ENCODE data around the gene SCO2. TPM values are rescaled to one million over a fixed set of nuclear protein-coding genes. Genes with fewer than 3 reads are reported as not detected.

The SCO2 gene
- polyA plus RNA-seq, 1 donor from 2014 or later = 9.6 TPM

DNA sequence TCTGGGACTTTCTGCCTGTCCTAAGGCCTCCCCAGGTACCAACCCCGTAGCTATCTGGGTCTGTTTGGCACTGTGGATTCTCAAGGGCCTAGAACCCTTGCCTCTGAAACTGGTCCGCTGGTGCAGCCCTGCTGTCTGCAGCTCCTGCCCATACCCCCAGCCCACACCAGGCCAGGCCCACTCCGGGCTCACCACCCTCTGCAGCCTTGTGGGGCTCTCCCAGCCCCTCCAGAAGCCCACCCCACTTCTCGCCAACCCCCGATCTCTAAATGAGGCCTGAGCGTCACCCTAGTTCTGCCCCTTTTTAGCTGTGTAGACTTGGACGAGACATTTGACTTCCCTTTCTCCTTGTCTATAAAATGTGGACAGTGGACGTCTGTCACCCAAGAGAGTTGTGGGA lies 25.0 kb upstream of the SCO2 start:
- Histone ChIP-seq H3K9me2 (ENCODE audit: insufficient read depth, low read length) (no peaks in the 10 kb centered on the region), H3K4me3 (ENCODE audit: low read length) (no peak overlapping the region), H3K9me3 (ENCODE audit: low read length) (no peaks in the 10 kb centered on the region)

DNA sequence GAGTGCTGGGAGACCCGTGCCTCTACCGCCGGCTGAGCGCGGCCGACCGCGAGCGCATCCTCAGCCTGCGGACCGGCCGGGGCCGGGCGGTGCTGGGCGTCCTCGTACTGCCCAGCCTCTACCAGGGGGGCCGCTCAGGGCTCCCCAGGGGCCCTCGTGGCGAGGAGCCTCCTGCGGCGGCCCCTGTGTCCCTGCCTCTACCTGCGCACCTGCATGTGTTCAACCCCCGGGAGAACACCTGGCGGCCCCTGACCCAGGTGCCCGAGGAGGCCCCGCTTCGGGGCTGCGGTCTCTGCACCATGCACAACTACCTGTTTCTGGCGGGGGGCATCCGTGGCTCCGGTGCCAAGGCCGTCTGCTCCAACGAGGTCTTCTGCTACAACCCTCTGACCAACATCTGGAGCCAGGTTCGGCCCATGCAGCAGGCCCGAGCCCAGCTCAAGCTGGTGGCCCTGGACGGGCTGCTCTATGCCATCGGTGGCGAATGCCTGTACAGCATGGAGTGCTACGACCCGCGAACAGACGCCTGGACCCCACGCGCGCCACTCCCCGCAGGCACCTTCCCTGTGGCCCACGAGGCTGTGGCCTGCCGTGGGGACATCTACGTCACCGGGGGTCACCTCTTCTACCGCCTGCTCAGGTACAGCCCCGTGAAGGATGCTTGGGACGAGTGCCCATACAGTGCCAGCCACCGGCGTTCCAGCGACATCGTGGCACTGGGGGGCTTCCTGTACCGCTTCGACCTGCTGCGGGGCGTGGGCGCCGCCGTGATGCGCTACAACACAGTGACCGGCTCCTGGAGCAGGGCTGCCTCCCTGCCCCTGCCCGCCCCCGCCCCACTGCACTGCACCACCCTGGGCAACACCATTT lies 23.8 kb upstream of the SCO2 start:
- Histone ChIP-seq H2AFZ (ENCODE audit: low read depth, low read length) (no peak overlapping the region), H3K9me2 (ENCODE audit: insufficient read depth, low read length) (no peaks in the 10 kb centered on the region)

More for the DNA sequence above, 25.0 kb upstream of the SCO2 start:
- H2AFZ ChIP-seq (ENCODE audit: low read depth, low read length) = no peak overlapping the region
- H3F3A ChIP-seq (ENCODE audit: insufficient read depth, low read length, poor library complexity, severe bottlenecking) = no peaks in the 10 kb centered on the region
- no peaks in the 10 kb centered on the region for H3K36me3 ChIP-seq (ENCODE audit: insufficient read depth, low read length)
- H4K20me1 ChIP-seq (ENCODE audit: insufficient read depth) = no peaks in the 10 kb centered on the region
- no peaks in the 10 kb centered on the region for H3K79me2 ChIP-seq (replicated peaks; ENCODE audit: insufficient read depth, low read length)
- H3K9ac ChIP-seq (ENCODE audit: low read length) = no peak overlapping the region
- H3K27ac ChIP-seq (ENCODE audit: low read length) = no peak overlapping the region
- H3K27me3 ChIP-seq (ENCODE audit: insufficient read depth, low read depth, low read length) = no peaks in the 10 kb centered on the region
- H3K4me2 ChIP-seq (ENCODE audit: low read length) = no peak overlapping the region
- TF ChIP-seq SMC3 (conservative IDR thresholded peaks at IDR 0.05; ENCODE audit: poor library complexity) = no peak
- TF ChIP-seq TAF1 (IDR thresholded peaks at IDR 0.05; ENCODE audit: low read depth) = no peak

More for the DNA sequence above, 23.8 kb upstream of the SCO2 start:
- H3K9me3 ChIP-seq (ENCODE audit: low read length) = no peaks in the 10 kb centered on the region
- peaks cover 7% of the 10 kb centered on the region for H3K27me3 ChIP-seq (ENCODE audit: insufficient read depth, low read depth, low read length)
- no peak overlapping the region for H3K27ac ChIP-seq (ENCODE audit: low read length)
- no peak overlapping the region for H3K4me3 ChIP-seq (ENCODE audit: low read length)
- TF ChIP-seq EZH2 (IDR thresholded peaks at IDR 0.05; ENCODE audit: borderline replicate concordance, insufficient read depth, low read length, poor library complexity, severe bottlenecking) (no peak), POLR2AphosphoS5 (IDR thresholded peaks at IDR 0.05) (no peak), RAD21 (conservative IDR thresholded peaks at IDR 0.05) (no peak), TAF1 (IDR thresholded peaks at IDR 0.05; ENCODE audit: low read depth) (no peak), SMC3 (conservative IDR thresholded peaks at IDR 0.05; ENCODE audit: poor library complexity) (no peak), MXI1 (conservative IDR thresholded peaks at IDR 0.05; ENCODE audit: poor library complexity, severe bottlenecking) (no peak), EP300 (conservative IDR thresholded peaks at IDR 0.05; ENCODE audit: poor library complexity, severe bottlenecking) (no peak)
- TF ChIP-seq, protein P1, sequence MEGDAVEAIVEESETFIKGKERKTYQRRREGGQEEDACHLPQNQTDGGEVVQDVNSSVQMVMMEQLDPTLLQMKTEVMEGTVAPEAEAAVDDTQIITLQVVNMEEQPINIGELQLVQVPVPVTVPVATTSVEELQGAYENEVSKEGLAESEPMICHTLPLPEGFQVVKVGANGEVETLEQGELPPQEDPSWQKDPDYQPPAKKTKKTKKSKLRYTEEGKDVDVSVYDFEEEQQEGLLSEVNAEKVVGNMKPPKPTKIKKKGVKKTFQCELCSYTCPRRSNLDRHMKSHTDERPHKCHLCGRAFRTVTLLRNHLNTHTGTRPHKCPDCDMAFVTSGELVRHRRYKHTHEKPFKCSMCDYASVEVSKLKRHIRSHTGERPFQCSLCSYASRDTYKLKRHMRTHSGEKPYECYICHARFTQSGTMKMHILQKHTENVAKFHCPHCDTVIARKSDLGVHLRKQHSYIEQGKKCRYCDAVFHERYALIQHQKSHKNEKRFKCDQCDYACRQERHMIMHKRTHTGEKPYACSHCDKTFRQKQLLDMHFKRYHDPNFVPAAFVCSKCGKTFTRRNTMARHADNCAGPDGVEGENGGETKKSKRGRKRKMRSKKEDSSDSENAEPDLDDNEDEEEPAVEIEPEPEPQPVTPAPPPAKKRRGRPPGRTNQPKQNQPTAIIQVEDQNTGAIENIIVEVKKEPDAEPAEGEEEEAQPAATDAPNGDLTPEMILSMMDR (IDR thresholded peaks at IDR 0.05; ENCODE audit: poor library complexity, severe bottlenecking) = no peak
- TF ChIP-seq, protein P2, sequence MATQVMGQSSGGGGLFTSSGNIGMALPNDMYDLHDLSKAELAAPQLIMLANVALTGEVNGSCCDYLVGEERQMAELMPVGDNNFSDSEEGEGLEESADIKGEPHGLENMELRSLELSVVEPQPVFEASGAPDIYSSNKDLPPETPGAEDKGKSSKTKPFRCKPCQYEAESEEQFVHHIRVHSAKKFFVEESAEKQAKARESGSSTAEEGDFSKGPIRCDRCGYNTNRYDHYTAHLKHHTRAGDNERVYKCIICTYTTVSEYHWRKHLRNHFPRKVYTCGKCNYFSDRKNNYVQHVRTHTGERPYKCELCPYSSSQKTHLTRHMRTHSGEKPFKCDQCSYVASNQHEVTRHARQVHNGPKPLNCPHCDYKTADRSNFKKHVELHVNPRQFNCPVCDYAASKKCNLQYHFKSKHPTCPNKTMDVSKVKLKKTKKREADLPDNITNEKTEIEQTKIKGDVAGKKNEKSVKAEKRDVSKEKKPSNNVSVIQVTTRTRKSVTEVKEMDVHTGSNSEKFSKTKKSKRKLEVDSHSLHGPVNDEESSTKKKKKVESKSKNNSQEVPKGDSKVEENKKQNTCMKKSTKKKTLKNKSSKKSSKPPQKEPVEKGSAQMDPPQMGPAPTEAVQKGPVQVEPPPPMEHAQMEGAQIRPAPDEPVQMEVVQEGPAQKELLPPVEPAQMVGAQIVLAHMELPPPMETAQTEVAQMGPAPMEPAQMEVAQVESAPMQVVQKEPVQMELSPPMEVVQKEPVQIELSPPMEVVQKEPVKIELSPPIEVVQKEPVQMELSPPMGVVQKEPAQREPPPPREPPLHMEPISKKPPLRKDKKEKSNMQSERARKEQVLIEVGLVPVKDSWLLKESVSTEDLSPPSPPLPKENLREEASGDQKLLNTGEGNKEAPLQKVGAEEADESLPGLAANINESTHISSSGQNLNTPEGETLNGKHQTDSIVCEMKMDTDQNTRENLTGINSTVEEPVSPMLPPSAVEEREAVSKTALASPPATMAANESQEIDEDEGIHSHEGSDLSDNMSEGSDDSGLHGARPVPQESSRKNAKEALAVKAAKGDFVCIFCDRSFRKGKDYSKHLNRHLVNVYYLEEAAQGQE (IDR thresholded peaks at IDR 0.05; ENCODE audit: borderline replicate concordance) = no peak
- H3K36me3 ChIP-seq (ENCODE audit: insufficient read depth, low read length) = no peaks in the 10 kb centered on the region
- no peak overlapping the region for H3K4me2 ChIP-seq (ENCODE audit: low read length)
- no peaks in the 10 kb centered on the region for H3K79me2 ChIP-seq (replicated peaks; ENCODE audit: insufficient read depth, low read length)
- H3K9ac ChIP-seq (ENCODE audit: low read length) = no peak overlapping the region
- no peaks in the 10 kb centered on the region for H4K20me1 ChIP-seq (ENCODE audit: insufficient read depth)
- no peaks in the 10 kb centered on the region for H3F3A ChIP-seq (ENCODE audit: insufficient read depth, low read length, poor library complexity, severe bottlenecking)

All from neural cell (in vitro differentiated cells).